Keratinocyte (primary cell): ENCODE measurements around the gene PRR18.

ENCODE experiments used
- EZH2 ChIP-seq: IDR thresholded peaks from one replicate; pipeline ENCODE4 v1.6.1; 2012; ENCODE audit warnings: inconsistent platforms, mild to moderate bottlenecking, low read length, moderate library complexity
- TF ChIP-seq, protein P1 (sequence below), 3 experiments: IDR thresholded peaks in 1 of 3; conservative IDR thresholded peaks in 1 of 3; optimal IDR thresholded peaks in 1 of 3; 2 replicates in 2 of 3; 3 replicates in 1 of 3; pipeline versions ENCODE3 to v1.5.1; 2011; ENCODE audit warnings: low read length in 3 of 3, mild to moderate bottlenecking in 3 of 3, moderate library complexity in 2 of 3, control low read depth in 1 of 3, inconsistent platforms in 1 of 3; ENCODE audit not compliant: insufficient read depth in 2 of 3; ENCODE audit errors: extremely low read depth in 1 of 3

DNA sequence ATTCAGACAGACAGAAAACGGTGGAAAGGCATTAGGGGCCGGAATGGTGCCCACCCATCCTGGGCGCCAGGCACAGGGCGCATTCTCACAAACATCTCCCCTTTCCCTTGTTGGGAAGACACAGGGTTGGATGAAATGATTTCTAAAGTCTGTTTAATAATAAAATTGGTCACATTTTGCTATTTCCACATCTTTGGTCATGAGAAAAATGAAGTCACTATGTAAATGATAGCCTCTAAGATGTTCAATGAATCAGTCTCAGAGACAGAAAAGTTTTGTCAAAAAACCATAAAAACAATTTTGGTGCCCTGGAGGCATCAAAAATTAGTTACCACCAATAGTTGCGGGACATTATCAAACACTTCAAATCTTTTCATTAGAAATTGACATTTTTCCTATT lies 40.7 kb downstream of the PRR18 start:
- TF ChIP-seq, protein P1, sequence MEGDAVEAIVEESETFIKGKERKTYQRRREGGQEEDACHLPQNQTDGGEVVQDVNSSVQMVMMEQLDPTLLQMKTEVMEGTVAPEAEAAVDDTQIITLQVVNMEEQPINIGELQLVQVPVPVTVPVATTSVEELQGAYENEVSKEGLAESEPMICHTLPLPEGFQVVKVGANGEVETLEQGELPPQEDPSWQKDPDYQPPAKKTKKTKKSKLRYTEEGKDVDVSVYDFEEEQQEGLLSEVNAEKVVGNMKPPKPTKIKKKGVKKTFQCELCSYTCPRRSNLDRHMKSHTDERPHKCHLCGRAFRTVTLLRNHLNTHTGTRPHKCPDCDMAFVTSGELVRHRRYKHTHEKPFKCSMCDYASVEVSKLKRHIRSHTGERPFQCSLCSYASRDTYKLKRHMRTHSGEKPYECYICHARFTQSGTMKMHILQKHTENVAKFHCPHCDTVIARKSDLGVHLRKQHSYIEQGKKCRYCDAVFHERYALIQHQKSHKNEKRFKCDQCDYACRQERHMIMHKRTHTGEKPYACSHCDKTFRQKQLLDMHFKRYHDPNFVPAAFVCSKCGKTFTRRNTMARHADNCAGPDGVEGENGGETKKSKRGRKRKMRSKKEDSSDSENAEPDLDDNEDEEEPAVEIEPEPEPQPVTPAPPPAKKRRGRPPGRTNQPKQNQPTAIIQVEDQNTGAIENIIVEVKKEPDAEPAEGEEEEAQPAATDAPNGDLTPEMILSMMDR (optimal IDR thresholded peaks at IDR 0.05 in 1 of 3, IDR thresholded peaks at IDR 0.05 in 1 of 3, conservative IDR thresholded peaks at IDR 0.05 in 1 of 3; ENCODE audit: extremely low read depth in 1 of 3, insufficient read depth in 2 of 3, low read length in 3 of 3), result no peak
- no peak for TF ChIP-seq EZH2
